GM19328 (cell line): ENCODE results near the gene DBX1.
"Not testable (repeated sequence)": the region's sequence is repeated elsewhere in the genome, so short reads cannot be mapped to it uniquely, and the experiment has no call there.

Experiments
- ATAC-seq: cut with Tn5 transposase; IDR thresholded peaks from one replicate; pipeline ENCODE4 v1.9.1; 2021; ENCODE audit warnings: mild to moderate bottlenecking, moderate library complexity; ENCODE audit not compliant: unreplicated experiment

Gene DBX1

GRCh38 chr11:20161923-20162744 lies 1.9 kb upstream of the DBX1 start:
- ATAC-seq = no peak

- no peak for ATAC-seq
Measured at GRCh38 chr11:20161230-20161918, 1.1 kb upstream of the DBX1 start.

DNA sequence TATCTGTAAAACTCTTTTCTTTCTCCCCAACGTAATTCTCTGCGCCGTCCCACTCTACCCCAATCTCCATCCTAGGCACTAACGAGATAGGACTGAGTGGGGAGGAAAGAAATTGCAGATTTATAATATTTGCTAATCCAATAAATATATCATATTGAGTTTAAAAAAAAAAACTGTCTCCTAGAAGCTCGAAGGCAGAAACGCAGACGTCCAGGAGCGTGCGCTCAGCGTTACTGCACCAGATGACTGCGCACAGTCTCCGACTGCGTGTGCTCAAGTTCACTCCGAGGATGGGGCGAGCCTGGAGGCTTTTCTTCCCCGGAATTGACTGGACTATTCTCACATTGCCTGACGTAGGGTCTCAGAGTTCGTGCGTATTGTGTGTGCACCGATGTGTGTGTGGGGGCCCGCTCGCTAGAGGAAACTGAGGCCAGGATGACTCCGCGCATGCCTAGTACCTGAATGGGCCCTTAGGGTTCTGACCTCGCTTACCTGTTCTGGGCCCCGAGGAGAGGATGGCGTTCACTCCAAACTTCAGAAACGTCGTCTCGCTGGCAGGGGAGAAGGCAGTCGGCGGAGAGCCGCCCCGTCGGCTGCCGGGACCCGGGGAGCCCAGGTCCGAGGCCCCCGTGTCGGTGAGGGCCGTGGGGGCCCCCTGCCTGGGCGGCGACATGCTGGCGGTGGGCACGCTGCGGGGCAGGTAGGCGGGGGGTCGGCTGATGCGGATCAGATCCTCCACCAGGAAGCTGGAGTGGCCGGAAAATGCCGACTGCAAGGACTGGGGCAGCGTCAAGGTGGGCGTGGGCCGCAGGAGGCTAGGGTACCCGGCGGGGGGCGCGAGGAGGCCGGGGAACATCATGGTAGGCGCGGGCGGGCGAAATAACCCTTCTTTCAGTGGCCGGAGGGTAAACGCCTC lies 551 bp downstream of the DBX1 start:
- ATAC-seq = no peak

GRCh38 chr11:20158597-20159257 lies 1.5 kb downstream of the DBX1 start:
- ATAC-seq = no peak

DNA sequence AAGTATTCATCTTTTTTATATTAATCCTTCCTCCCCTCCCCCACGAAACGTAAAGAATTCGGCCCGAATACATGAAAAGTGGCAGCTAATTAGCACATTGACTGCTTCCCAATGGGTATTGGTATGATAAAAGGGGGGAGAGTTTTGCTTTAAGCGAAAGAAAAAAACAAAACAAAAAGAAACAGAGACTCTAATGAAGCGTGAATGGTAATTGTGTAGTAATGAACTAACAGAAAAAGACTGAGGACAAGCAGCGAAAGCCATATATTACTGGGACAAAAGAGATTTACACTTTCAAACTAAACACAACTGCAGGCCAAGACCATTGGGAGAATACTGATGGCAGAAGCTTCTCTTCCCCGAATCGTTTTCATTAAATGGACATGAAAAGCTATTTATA lies 2.5 kb downstream of the DBX1 start:
- no peak for ATAC-seq

GRCh38 chr11:20156876-20157613 lies 3.2 kb downstream of the DBX1 start:
- ATAC-seq = no peak

- no peak for ATAC-seq
Measured at GRCh38 chr11:20156280-20156875, 3.9 kb downstream of the DBX1 start.

- no peak for ATAC-seq
Measured at GRCh38 chr11:20155683-20156279, 4.5 kb downstream of the DBX1 start.

DNA sequence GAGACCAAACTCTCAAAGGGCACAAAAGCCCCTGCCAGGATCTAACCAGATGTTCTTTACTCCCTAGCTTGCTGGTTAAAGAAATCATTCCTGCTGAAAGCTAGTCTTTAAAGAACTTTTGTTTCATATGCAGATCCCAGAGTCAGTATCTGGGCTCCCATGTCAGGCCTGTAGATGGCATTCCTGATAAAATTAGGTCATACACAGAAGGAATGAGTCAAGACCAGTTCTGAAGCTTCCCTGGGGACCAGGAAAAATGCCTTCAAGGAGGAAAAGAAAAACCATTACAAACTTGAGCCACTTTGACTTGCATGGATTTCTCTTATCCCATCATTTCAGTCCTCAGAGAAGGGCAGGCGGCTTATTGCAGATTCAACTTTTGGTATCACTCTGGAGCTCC lies 5.9 kb downstream of the DBX1 start:
- no peak for ATAC-seq

DNA sequence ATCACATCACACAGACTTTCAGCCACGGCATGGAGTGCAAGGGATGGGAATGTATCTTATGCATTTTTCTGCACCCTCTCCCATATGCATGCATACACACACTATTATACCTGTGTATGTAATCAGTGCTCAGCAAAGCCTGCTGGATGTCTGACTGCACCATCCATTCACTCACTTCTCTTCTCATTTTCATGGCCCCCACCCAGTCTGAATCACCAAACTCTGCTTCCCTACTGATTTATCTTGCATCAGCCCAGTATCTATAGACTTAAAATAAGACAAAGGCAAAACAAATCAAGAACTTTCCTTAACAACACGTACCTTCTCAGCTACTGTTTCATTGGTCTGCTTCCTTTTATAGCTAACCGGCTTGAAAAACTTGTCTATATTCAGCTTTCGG lies 21.6 kb downstream of the DBX1 start:
- no peak for ATAC-seq

DNA sequence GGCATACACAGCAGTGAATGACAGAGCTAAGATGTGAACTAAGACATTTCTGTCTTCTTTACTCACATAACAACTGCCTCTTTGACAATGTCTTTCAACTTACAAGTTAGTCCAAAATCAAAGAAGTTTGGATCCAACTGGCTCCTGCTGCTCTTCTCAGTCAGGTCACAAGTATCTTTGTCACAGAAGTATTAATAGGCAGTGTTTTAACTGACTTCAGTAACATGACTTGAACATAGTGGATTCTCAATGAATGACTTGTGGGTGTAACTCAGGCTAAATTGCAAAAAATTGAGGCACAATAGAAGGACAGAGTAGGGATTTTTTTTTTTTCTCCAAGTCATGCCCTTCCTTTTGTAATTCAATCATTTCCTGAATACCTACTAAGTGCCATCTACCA lies 22.6 kb downstream of the DBX1 start:
- ATAC-seq = no peak

- no peak for ATAC-seq
Measured at GRCh38 chr11:20134991-20135736, 25.1 kb downstream of the DBX1 start.

DNA sequence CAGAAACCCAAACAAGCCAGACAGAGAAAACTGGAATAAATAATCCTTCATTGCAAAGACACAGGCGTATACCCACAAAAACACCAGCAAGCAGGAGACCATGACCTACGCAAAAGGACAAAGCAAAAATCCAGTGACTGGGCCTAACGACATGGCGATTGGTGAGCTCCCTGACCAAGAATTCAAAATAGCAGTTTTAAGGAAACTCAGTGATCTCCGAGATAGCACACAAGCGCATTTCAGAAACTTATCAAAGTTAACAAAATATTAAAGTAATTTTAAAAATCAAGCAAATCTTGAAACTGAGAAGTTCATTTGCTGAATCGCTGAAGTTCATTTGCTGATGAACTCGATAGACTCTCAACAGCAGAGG lies 27.6 kb downstream of the DBX1 start:
- ATAC-seq = no peak

DNA sequence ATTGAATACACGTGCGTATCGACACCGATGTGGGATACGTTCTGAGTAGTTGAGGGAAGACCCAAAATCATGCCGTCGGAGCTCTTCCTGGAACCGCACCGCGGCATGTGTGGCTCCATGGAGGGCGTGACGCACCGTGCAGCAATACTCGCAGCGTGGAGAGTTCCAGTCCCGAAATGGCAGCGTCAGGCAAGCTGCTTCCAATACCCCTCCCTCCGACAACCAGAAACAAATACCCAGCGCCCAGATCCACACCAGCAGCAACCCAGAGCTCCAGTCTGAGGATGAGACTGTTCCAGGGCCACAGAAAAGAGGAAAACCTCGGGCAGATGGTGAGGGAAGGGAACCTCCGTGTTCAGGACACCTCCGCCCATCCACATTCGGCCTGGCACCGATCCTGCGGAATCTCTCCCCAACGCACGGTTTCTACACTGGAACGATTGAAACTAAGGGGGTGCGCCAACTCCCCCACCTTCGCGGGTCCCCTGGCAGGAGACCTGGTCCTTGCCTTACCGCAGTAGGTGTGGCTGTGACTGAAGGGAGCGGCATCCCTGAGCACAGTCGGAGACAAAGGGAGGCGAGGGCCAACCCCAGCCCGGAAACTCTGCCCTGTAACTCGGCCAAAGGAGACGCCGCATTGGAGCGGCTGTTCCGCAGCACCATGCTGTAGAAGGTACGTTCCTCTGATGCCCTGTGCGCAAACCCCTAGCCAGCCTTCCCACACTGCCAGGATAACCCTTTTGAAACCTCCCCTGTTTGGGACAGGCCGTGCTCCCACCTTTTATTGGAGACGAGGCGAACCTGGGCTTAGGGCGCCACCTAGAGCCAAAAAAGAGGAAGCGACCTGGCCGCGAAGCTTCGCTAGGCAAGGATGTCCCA lies 28.2 kb downstream of the DBX1 start:
- ATAC-seq = no peak

DNA sequence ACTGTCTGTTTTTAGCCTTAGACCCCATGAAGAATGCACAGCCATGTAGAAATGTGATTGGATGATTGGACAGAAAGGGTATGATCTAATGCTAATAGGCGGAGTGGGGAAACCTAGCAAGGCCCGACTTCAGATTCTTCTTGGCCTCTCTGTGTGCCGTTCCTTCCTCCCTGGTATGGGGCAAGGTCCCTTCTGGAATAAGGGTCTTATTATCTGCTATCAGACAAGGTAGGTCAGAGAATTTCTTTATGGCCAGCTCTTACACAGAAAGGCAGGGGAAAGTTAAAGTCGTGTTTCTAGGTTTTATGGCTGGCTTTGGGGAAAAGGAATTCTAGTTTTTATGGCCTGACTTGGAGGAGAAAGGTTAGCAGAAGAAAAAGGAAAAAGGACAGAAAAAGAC lies 30.6 kb downstream of the DBX1 start:
- no peak for ATAC-seq

DNA sequence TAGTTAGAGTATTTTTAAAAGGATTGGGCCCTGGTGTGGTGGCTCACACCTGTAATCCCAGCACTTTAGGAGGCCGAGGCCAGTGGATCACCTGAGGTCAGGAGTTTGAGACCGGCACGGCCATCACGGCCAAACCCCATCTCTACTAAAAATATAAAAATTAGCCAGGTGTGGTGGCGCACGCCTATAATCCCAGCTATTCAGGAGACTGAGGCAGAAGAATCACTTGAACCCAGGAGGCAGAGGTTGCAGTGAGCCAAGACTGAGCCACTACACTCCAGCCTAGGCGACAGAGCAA lies 31.8 kb downstream of the DBX1 start:
- not testable (repeated sequence) for ATAC-seq

DNA sequence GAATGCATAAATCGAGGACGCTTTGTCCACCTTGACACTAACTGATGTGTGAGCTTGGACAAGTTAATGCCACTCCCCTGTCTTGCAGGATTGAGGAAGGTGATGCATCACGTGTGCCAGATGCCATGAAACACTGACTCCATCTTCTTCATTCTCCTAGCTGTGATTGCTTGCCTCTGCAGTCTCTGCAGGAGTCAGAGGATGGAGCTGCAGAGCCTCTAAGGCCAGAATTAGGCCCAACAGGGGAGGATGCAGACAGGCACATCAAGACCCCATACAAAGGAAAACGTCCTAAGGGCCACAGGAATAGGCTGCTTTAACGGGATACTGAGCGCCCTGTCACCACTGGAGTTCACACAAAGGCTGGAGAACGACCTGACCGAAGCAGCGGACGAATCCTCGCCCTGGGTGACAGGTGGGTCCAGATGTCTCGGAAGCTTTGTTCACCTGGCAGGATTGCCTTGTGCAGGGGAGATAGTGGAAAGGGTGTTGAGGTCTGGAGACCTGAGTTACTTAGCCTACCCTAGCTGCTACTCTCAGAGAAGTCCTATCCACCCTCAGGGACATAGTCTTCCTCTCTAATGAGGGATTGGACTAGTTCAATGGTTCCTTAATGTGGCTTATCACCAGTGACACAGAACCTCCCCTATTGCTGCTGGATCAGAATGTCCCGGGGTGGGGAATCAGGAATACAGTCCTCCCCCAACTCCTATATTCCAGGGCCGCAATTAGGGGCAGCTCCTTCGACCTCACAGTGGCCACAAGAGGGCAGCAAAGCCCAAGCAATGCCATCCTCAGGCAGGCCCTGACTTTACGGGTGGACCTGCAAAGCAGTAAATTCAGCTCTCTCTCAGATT lies 32.4 kb downstream of the DBX1 start:
- no peak for ATAC-seq
